ENCODE measurements around the gene SGSM2.

DNA sequence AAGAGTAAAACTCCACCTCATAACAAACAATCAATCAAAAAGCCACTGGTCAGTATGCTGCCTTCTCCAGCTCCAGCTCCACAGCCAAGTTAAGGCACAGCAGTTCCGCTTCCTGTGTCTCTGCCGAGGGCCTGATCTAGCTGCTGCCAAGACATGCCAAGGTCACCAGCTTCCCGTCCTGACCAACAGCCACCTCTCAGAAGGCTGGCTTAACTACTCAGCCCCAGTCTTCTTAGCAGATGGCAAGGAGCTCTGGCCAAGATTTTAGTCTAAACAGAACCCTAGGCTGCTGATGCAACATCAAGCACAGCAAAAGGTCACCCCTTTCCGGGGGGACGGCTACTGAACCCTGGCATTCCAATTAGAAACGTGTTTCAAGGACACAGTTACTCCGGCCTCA is 81.3 kb downstream of the SGSM2 start:
- TF ChIP-seq POLR2A (IDR thresholded peaks at IDR 0.05): no peak
- no peak for TF ChIP-seq CTCF (IDR thresholded peaks at IDR 0.05)

All from tibial nerve (tissue), 3 donors.